HCT116 (cell line): ENCODE measurements around the gene LYSMD2. TPM values are rescaled to one million over a fixed set of nuclear protein-coding genes. Genes with fewer than 3 reads are reported as not detected.
A peak's percentile ranks its signal among the peaks of the same experiment; 100 is the strongest.

ENCODE experiments used
- ATAC-seq: fragments of 200-7000 bp; cut with Tn5 transposase; 2 replicates; pipeline ENCODE4 v1.9.1; 2020; ENCODE audit warnings: mild to moderate bottlenecking, moderate library complexity
- BruUV-seq: library from RNA; stranded (reverse); fragments of 400-500 nt; replicated peaks from 2 replicates; lab custom pipeline; 2021; lab: Mats Ljungman, UMichigan
- CTCF ChIA-PET: fragments of 300-600 bp; sonication (Branson Sonifier 250); formaldehyde crosslinking; loops from one replicate; lab custom pipeline; 2021; ENCODE audit warnings: antibody characterized with exemption; lab: Charles Lee
- POLR2A ChIA-PET: fragments of 300-600, 350-600 bp; sonication (Branson Sonifier 250); formaldehyde crosslinking; loops from one replicate; lab custom pipeline; 2021; ENCODE audit warnings: antibody characterized with exemption; lab: Charles Lee
- RAD21 ChIA-PET, 2 experiments: fragments of 300-600 bp; sonication (Branson Sonifier 250); formaldehyde crosslinking; loops; one replicate each; lab custom pipeline; 2023; ENCODE audit warnings: low total read pairs in 2 of 2; ENCODE audit not compliant: uncharacterized antibody in 2 of 2, unreplicated experiment in 2 of 2, low non-redundant PET in 1 of 2; lab: Charles Lee
- DNase-seq: peaks from one replicate; pipeline ENCODE4 v3.0.0-alpha.2; 2010; ENCODE audit warnings: low read depth, low spot score
- H2AFZ ChIP-seq: fragments of 200-600 bp; shearing (Covaris generic), sonication (generic); 2 replicates; pipeline ENCODE4 v1.6.1; 2017; ENCODE audit warnings: low read depth, mixed run types, mixed read lengths, antibody characterized with exemption, low read length; ENCODE audit not compliant: poor library complexity, severe bottlenecking
- H3K27ac ChIP-seq: 2 replicates; pipeline ENCODE4 v1.5.1; 2012; ENCODE audit warnings: low read depth, low read length
- H3K27me3 ChIP-seq: fragments of 200-600 bp; sonication (generic); 2 replicates; pipeline ENCODE4 v1.6.1; 2016; ENCODE audit warnings: mixed run types, low read length, mixed read lengths; ENCODE audit not compliant: insufficient read depth
- H3K36me3 ChIP-seq, 2 experiments: fragments of 200-500 bp in 1 of 2; fragments of 200-600 bp in 1 of 2; sonication (Bioruptor generic) in 1 of 2; sonication (generic) in 1 of 2; 2 replicates each; pipeline versions ENCODE4 v1.5.1 to v1.6.1; 2014 to 2016; ENCODE audit warnings: low read length in 2 of 2, inconsistent platforms in 1 of 2, mixed read lengths in 1 of 2, mixed run types in 1 of 2; ENCODE audit not compliant: insufficient read depth in 2 of 2, control insufficient read depth in 1 of 2
- H3K4me1 ChIP-seq, 2 experiments: fragments of 200-600 bp in 1 of 2; sonication (generic) in 1 of 2; 2 replicates each; pipeline versions ENCODE4 v1.5.1 to v1.6.1; 2012 to 2017; ENCODE audit warnings: low read length in 2 of 2, inconsistent platforms in 1 of 2, mild to moderate bottlenecking in 1 of 2, mixed read lengths in 1 of 2, mixed run types in 1 of 2, moderate library complexity in 1 of 2; ENCODE audit not compliant: insufficient read depth in 2 of 2, control insufficient read depth in 1 of 2
- H3K4me2 ChIP-seq: fragments of 200-600 bp; sonication (generic); 2 replicates; pipeline ENCODE4 v1.6.1; 2017; ENCODE audit warnings: mixed run types, low read length, mixed read lengths
- H3K4me3 ChIP-seq, 2 experiments: fragments of 200-600 bp in 1 of 2; sonication (generic) in 1 of 2; replicated peaks in 1 of 2; 2 replicates each; pipeline ENCODE4 v1.5.1; 2011 to 2016; ENCODE audit warnings: low read length in 2 of 2, control low read depth in 1 of 2, low read depth in 1 of 2, mild to moderate bottlenecking in 1 of 2, mixed read lengths in 1 of 2, mixed run types in 1 of 2
- H3K79me2 ChIP-seq: fragments of 200-600 bp; sonication (generic); 2 replicates; pipeline ENCODE4 v1.6.1; 2017; ENCODE audit warnings: mild to moderate bottlenecking, mixed run types, low read length, moderate library complexity, mixed read lengths; ENCODE audit not compliant: insufficient read depth
- H3K9ac ChIP-seq: fragments of 200-600 bp; sonication (generic); 2 replicates; pipeline ENCODE4 v1.6.1; 2016; ENCODE audit warnings: low read length, mixed read lengths
- H3K9me2 ChIP-seq: fragments of 200-600 bp; sonication (generic), shearing (Covaris generic); 2 replicates; pipeline ENCODE4 v1.6.1; 2017; ENCODE audit warnings: mixed run types, mild to moderate bottlenecking, moderate library complexity; ENCODE audit not compliant: insufficient read depth
- H3K9me3 ChIP-seq, 2 experiments: fragments of 200-500 bp in 1 of 2; fragments of 200-600 bp in 1 of 2; sonication (Bioruptor generic) in 1 of 2; sonication (generic) in 1 of 2; 2 replicates each; pipeline ENCODE4 v1.6.1; 2014 to 2017; ENCODE audit warnings: low read length in 2 of 2, mixed read lengths in 2 of 2, inconsistent platforms in 1 of 2, low read depth in 1 of 2, mild to moderate bottlenecking in 1 of 2, mixed run types in 1 of 2, moderate library complexity in 1 of 2; ENCODE audit not compliant: control insufficient read depth in 1 of 2, insufficient read depth in 1 of 2
- H4K20me1 ChIP-seq: fragments of 200-600 bp; sonication (generic), shearing (Covaris generic); 2 replicates; pipeline ENCODE4 v1.6.1; 2017; ENCODE audit warnings: mixed run types, mild to moderate bottlenecking, moderate library complexity; ENCODE audit not compliant: insufficient read depth
- EGR1 ChIP-seq: IDR thresholded peaks from 2 replicates; pipeline ENCODE4 v1.6.1; 2012; ENCODE audit warnings: low read depth
- ELF1 ChIP-seq: IDR thresholded peaks from 2 replicates; pipeline ENCODE4 v1.6.1; 2012; ENCODE audit warnings: low read depth, borderline replicate concordance
- FOSL1 ChIP-seq: IDR thresholded peaks from 2 replicates; pipeline ENCODE4 v1.6.1; 2012; ENCODE audit warnings: low read depth
- JUND ChIP-seq: IDR thresholded peaks from 2 replicates; pipeline ENCODE4 v1.6.1; 2012
- POLR2A ChIP-seq: IDR thresholded peaks from 2 replicates; pipeline ENCODE4 v1.7.0; 2011; ENCODE audit warnings: borderline replicate concordance; ENCODE audit not compliant: insufficient read depth, insufficient read length; ENCODE audit errors: extremely low read depth
- SP1 ChIP-seq: IDR thresholded peaks from 2 replicates; pipeline ENCODE4 v1.6.1; 2012; ENCODE audit warnings: low read depth
- ZBTB33 ChIP-seq: IDR thresholded peaks from 2 replicates; pipeline ENCODE4 v1.6.1; 2011; ENCODE audit warnings: mild to moderate bottlenecking, low read length, moderate library complexity; ENCODE audit not compliant: insufficient replicate concordance; ENCODE audit errors: extremely low read depth
- ZFX ChIP-seq: fragments of 450-650 bp; IDR thresholded peaks from 2 replicates; pipeline ENCODE4 v1.6.1; 2017
- intact Hi-C: fragments of 100-400 bp; cut with micrococcal nuclease; formaldehyde crosslinking; loops from 2 replicates; pipeline ENCODE4 v1.10.0; 2022
- total RNA-seq: library from RNA; stranded (reverse); gene quantifications from one replicate; pipeline ENCODE4 v1.2.1, GENCODE V29; 2021; ENCODE audit not compliant: unreplicated experiment

LYSMD2 gene
- total RNA-seq, 1 experiment from 2014 or later: 10.8 TPM

GRCh38 chr15:51750792-51751696 is 13.6 kb upstream of the LYSMD2 start, which contains the start of gene TMOD2:
Gene TMOD2, plus strand, starts transcription at chr15:51751597. Its CDS starts 14,845 bp downstream, at chr15:51766442.
- Histone ChIP-seq H3K4me1 (peaks cover 4 to 14% of the 10 kb centered on the region in 2 experiments; a peak in 3 of 4 replicates), H3K4me3 (peak within 1 kb of the TSS; percentile 61), H2AFZ (peak within 1 kb of the TSS; percentile 91), H3K27me3 (no peaks in the 10 kb centered on the region), H3K36me3 (no peaks in the 10 kb centered on the region), H3K9me2 (no peaks in the 10 kb centered on the region), H3K79me2 (no peaks in the 10 kb centered on the region), H3K27ac (no peak within 1 kb of the TSS; the same call in 1 of the 2 replicates), H4K20me1 (no peaks in the 10 kb centered on the region), H3K9ac (peak within 1 kb of the TSS; percentile 35), H3K4me2 (peak within 1 kb of the TSS; percentile 89), H3K9me3 (no peaks in the 10 kb centered on the region)
- ChIA-PET CTCF (no interaction called here), POLR2A (no interaction called here), RAD21 (interaction anchor here in 1 of 2 experiments (1.0 kb wide), 1 partner anchor 101 kb away, joined by 3 read pairs; no protein-coding TSS in a partner anchor)
- no peak for DNase-seq
- peak; percentile 93 for ATAC-seq
- intact Hi-C loops: no loop called here
- no TSS peak for BruUV-seq
- TF ChIP-seq SP1 (no peak), FOSL1 (no peak), EGR1 (peak; percentile 79), ZFX (no peak), POLR2A (no peak), JUND (no peak), ELF1 (0 out of 2 replicates have a peak, but pooled peaks have one; percentile 6), ZBTB33 (no peak)
